ENCODE measurements around the gene POPDC2. TPM values are rescaled to one million over a fixed set of nuclear protein-coding genes. Genes with fewer than 3 reads are reported as not detected.

The POPDC2 gene
- total RNA-seq, 4 donors from 2014 or later = 0.18 to 3.8 (median 0.91) TPM; not detected in 1

DNA sequence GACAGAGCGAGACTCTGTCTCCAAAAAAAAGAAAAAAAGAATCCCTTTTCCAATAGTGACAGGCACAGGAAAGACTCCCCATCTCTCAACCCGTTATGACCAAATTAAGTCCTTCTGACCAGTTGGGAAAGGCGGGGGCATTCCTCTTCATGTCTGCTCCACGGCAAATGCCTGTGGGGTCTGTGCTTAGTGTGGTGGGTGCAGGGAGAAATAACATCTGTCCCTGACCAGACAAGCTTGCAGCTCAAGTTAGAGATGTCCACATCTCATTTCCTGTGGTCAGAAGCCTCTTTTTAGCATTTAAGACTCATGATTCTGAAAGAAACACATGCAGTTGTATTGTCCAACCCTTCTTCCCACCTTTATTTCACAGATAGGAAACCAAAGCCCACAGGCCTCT, 46.5 kb downstream of the POPDC2 start:
- TF ChIP-seq CTCF (IDR thresholded peaks at IDR 0.05) (no peak), POLR2A (IDR thresholded peaks at IDR 0.05) (no peak)
- H3K36me3 ChIP-seq = no peaks in the 10 kb centered on the region
- no peaks in the 10 kb centered on the region for H3K9me3 ChIP-seq
- WGBS, 2 donors = 73 to 78% methylated on average over 4 of the region's 4 CpGs
- no peaks in the 10 kb centered on the region for H3K4me1 ChIP-seq
- H3K27ac ChIP-seq = no peak overlapping the region
- no peak overlapping the region for H3K4me3 ChIP-seq
- intact Hi-C loops (cut with DNase I) = no loop called here
- DNase-seq = no peak
- no peaks in the 10 kb centered on the region for H3K27me3 ChIP-seq

DNA sequence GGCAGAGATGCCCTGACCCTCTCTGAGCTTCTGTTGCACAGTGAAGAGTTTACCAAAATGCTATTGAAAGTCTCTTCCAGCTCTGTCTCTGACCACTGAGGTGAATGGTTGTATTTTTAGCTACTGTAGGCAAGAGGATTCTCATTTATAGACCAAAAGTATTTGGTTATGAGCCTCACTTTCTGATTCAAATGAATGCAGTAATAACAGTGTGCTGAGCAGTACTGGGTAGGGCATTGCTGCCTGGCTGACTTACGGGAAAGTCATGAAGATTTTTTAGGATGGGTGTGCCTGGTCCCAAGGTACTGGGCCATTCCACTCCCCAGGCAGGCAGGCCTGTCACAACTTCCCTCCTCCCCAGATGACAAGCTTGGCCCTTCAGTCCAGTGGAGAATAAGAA, 47.2 kb downstream of the POPDC2 start:
- H3K4me1 ChIP-seq = no peaks in the 10 kb centered on the region
- H3K36me3 ChIP-seq = no peaks in the 10 kb centered on the region
- no peak for DNase-seq
- no peak for TF ChIP-seq POLR2A (IDR thresholded peaks at IDR 0.05)
- TF ChIP-seq CTCF (IDR thresholded peaks at IDR 0.05) = no peak
- H3K27me3 ChIP-seq = no peaks in the 10 kb centered on the region
- WGBS, 2 donors = 89 to 100% methylated on average over 1 of the region's 1 CpG
- H3K9me3 ChIP-seq = no peaks in the 10 kb centered on the region
- H3K27ac ChIP-seq = no peak overlapping the region
- intact Hi-C loops (cut with DNase I) = no loop called here
- H3K4me3 ChIP-seq = no peak overlapping the region

- no peak overlapping the region for H3K4me3 ChIP-seq
- H3K9me3 ChIP-seq = no peaks in the 10 kb centered on the region
- TF ChIP-seq POLR2A (IDR thresholded peaks at IDR 0.05) = no peak
- H3K4me1 ChIP-seq = no peaks in the 10 kb centered on the region
- no peak for DNase-seq
- 93 to 96% methylated on average over 1 of the region's 1 CpG for WGBS, 2 donors
- intact Hi-C loops (cut with DNase I) = no loop called here
- H3K27ac ChIP-seq = no peak overlapping the region
- no peaks in the 10 kb centered on the region for H3K36me3 ChIP-seq
- H3K27me3 ChIP-seq = no peaks in the 10 kb centered on the region
Measured at GRCh38 chr3:119611664-119612063, 48.7 kb downstream of the POPDC2 start.

GRCh38 chr3:119609301-119609700, 51.1 kb downstream of the POPDC2 start:
- no peak for DNase-seq
- intact Hi-C loops (cut with DNase I) = no loop called here
- no peak for TF ChIP-seq POLR2A (IDR thresholded peaks at IDR 0.05)
- TF ChIP-seq CTCF (IDR thresholded peaks at IDR 0.05) = no peak
- Histone ChIP-seq H3K4me1 (no peaks in the 10 kb centered on the region), H3K36me3 (no peaks in the 10 kb centered on the region), H3K9me3 (no peaks in the 10 kb centered on the region), H3K27me3 (no peaks in the 10 kb centered on the region), H3K4me3 (no peak overlapping the region), H3K27ac (no peak overlapping the region)
- WGBS, 2 donors = 25 to 28% methylated on average over 5 of the region's 6 CpGs

DNA sequence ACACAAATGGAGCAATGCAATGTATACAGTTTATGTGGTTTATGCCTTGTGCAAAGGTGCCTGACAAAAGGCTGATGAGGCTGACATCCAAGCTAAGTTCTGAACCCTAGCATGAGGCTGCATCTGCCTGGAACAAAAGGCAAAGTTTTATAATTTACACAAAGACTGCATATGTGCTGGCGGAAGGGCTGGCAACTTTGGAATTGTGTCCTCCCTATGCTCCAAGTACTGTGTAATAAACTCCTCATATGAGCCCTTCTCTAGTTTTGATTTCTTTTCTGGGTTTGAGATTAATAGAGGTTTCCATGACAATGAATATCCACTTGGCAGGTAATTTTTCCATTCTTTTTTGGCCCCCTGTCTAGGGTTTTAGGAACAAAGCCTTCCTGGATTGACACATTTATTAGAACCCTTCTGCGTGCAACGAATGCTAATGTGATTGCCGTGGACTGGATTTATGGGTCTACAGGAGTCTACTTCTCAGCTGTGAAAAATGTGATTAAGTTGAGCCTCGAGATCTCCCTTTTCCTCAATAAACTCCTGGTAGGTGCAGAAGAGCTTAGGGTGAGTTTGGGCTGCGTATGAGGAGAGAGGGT, 51.9 kb downstream of the POPDC2 start:
- H3K27me3 ChIP-seq = no peaks in the 10 kb centered on the region
- TF ChIP-seq POLR2A (IDR thresholded peaks at IDR 0.05) = no peak
- TF ChIP-seq CTCF (IDR thresholded peaks at IDR 0.05) = no peak
- 57 to 83% methylated on average over 5 to 6 of the region's 6 CpGs for WGBS, 2 donors
- H3K4me3 ChIP-seq = no peak overlapping the region
- H3K9me3 ChIP-seq = no peaks in the 10 kb centered on the region
- H3K36me3 ChIP-seq = no peaks in the 10 kb centered on the region
- H3K27ac ChIP-seq = no peak overlapping the region
- intact Hi-C loops (cut with DNase I) = no loop called here
- no peaks in the 10 kb centered on the region for H3K4me1 ChIP-seq
- no peak for DNase-seq

DNA sequence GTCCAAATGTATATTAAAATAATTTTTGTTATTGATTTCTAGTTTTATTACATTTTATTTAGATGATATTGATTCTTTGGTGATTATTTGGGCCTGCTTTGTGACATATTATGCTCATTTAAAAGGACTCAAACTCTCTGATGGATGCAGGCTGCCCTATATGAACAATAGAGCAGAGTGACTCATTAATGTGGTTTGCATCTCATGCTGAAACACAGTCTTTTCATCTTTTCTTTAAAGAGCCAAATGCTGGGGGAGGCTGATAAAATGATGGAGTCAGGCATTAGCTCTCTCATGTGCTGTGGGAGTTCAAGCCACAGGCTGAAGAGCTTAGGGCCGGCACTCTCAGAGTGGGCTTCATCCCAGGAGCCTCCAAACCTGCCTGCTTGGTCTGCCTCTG, 55.5 kb downstream of the POPDC2 start:
- H3K27me3 ChIP-seq = no peaks in the 10 kb centered on the region
- intact Hi-C loops (cut with DNase I) = no loop called here
- WGBS, 2 donors = no CpG with 5 or more reads among the region's 1 CpG
- H3K9me3 ChIP-seq = no peaks in the 10 kb centered on the region
- H3K4me1 ChIP-seq = no peaks in the 10 kb centered on the region
- no peak for DNase-seq
- no peaks in the 10 kb centered on the region for H3K36me3 ChIP-seq
- no peak for TF ChIP-seq CTCF (IDR thresholded peaks at IDR 0.05)
- no peak for TF ChIP-seq POLR2A (IDR thresholded peaks at IDR 0.05)
- no peak overlapping the region for H3K27ac ChIP-seq
- H3K4me3 ChIP-seq = no peak overlapping the region
